Prostate gland (tissue), 2 donors: Measurements from ENCODE around the gene TFB2M. TPM values are rescaled to one million over a fixed set of nuclear protein-coding genes. Genes with fewer than 3 reads are reported as not detected.

Experiments
- DNase-seq: peaks from one replicate; pipeline ENCODE4 v3.0.0-alpha.2; 2019; ENCODE audit warnings: low spot score
- H3K27ac ChIP-seq, 2 donors: fragments of 200-600 bp; sonication (generic); 2 replicates each; pipeline ENCODE4 v1.5.1; 2017 to 2019
- H3K27me3 ChIP-seq: fragments of 200-600 bp; sonication (generic); replicated peaks from 2 replicates; pipeline ENCODE4 v1.5.1; 2019; ENCODE audit not compliant: insufficient read depth
- H3K36me3 ChIP-seq, 2 donors: fragments of 200-600 bp; sonication (generic); 1 replicate in 1 of 2; 2 replicates in 1 of 2; pipeline versions ENCODE4 v1.5.1 to v1.8.1; 2017 to 2019
- H3K4me1 ChIP-seq: fragments of 200-600 bp; sonication (generic); replicated peaks from 2 replicates; pipeline ENCODE4 v1.5.1; 2019
- H3K4me3 ChIP-seq, 2 donors: fragments of 200-600 bp; sonication (generic); 2 replicates each; pipeline ENCODE4 v1.5.1; 2017 to 2019
- H3K9me3 ChIP-seq: fragments of 200-600 bp; sonication (generic); 2 replicates; pipeline ENCODE4 v1.5.1; 2017
- CTCF ChIP-seq, 4 experiments: fragments of 200-600 bp in 2 of 4; fragments of 450-650 bp in 2 of 4; sonication (generic) in 2 of 4; IDR thresholded peaks; 1 replicate in 3 of 4; 2 replicates in 1 of 4; pipeline ENCODE4 v1.5.1; 2016 to 2019; ENCODE audit warnings: antibody characterized with exemption in 4 of 4, mild to moderate bottlenecking in 2 of 4, moderate library complexity in 2 of 4
- POLR2A ChIP-seq: fragments of 450-650 bp; IDR thresholded peaks from one replicate; pipeline ENCODE4 v1.6.1; 2016; ENCODE audit warnings: antibody characterized with exemption, mild to moderate bottlenecking
- POLR2AphosphoS5 ChIP-seq: sonication (generic); formaldehyde crosslinking; IDR thresholded peaks from one replicate; pipeline ENCODE4 v1.6.1; 2017; ENCODE audit warnings: antibody characterized with exemption
- WGBS: methylation state at CpG from one replicate; pipeline ENCODE4 v1.1.5; 2018; 5-methylcytosine and 5-hydroxymethylcytosine counted together
- intact Hi-C: fragments of 100-400 bp; cut with DNase I; formaldehyde crosslinking; loops from one replicate; pipeline ENCODE4 v1.14.2; 2022
- total RNA-seq, 2 donors: library from RNA; depleted of rRNA; stranded (reverse); fragments of >200 nt; gene quantifications; one replicate each; pipeline ENCODE4 v1.1.0, GENCODE V29; 2016

TFB2M gene
- total RNA-seq, 2 donors from 2014 or later, result 10.3 to 15.1 TPM

GRCh38 chr1:246532519-246532918, 33.5 kb downstream of the TFB2M start:
- DNase-seq, result no peak
- Histone ChIP-seq H3K27me3 (no peaks in the 10 kb centered on the region), H3K4me3 (no peak overlapping the region), H3K4me1 (no peaks in the 10 kb centered on the region), H3K36me3 (no peaks in the 10 kb centered on the region), H3K27ac (no peak overlapping the region), H3K9me3 (no peaks in the 10 kb centered on the region)
- no peak for TF ChIP-seq CTCF (IDR thresholded peaks at IDR 0.05)
- no peak for TF ChIP-seq POLR2A
- no peak for TF ChIP-seq POLR2AphosphoS5
- WGBS, result 57% methylated on average over 1 of the region's 1 CpG
- intact Hi-C loops, result no loop called here

- WGBS, result 49% methylated on average over 2 of the region's 2 CpGs
- TF ChIP-seq CTCF (IDR thresholded peaks at IDR 0.05) (no peak), POLR2A (no peak), POLR2AphosphoS5 (no peak)
- DNase-seq, result no peak
- Histone ChIP-seq H3K27ac (no peak overlapping the region), H3K4me3 (no peak overlapping the region), H3K27me3 (no peaks in the 10 kb centered on the region), H3K36me3 (no peaks in the 10 kb centered on the region), H3K4me1 (no peaks in the 10 kb centered on the region), H3K9me3 (no peaks in the 10 kb centered on the region)
- intact Hi-C loops, result no loop called here
Observed at GRCh38 chr1:246530482-246530881, 35.6 kb downstream of the TFB2M start.

- Histone ChIP-seq H3K27ac (no peak overlapping the region), H3K36me3 (no peaks in the 10 kb centered on the region), H3K9me3 (no peaks in the 10 kb centered on the region), H3K4me3 (no peak overlapping the region), H3K27me3 (no peaks in the 10 kb centered on the region), H3K4me1 (no peaks in the 10 kb centered on the region)
- intact Hi-C loops, result no loop called here
- 68% methylated on average over 8 of the region's 8 CpGs for WGBS
- no peak for DNase-seq
- TF ChIP-seq CTCF (IDR thresholded peaks at IDR 0.05) (no peak), POLR2A (no peak), POLR2AphosphoS5 (no peak)
Observed at GRCh38 chr1:246528933-246529731, 36.9 kb downstream of the TFB2M start.

- no peaks in the 10 kb centered on the region for H3K27me3 ChIP-seq
- TF ChIP-seq POLR2AphosphoS5, result no peak
- TF ChIP-seq CTCF (IDR thresholded peaks at IDR 0.05), result no peak
- TF ChIP-seq POLR2A, result no peak
- DNase-seq, result no peak
- H3K4me3 ChIP-seq, result no peak overlapping the region
- WGBS, result 56% methylated on average over 5 of the region's 5 CpGs
- no peak overlapping the region for H3K27ac ChIP-seq
- no peaks in the 10 kb centered on the region for H3K36me3 ChIP-seq
- H3K4me1 ChIP-seq, result no peaks in the 10 kb centered on the region
- intact Hi-C loops, result no loop called here
- H3K9me3 ChIP-seq, result no peaks in the 10 kb centered on the region
Observed at GRCh38 chr1:246527402-246528088, 38.5 kb downstream of the TFB2M start.
